DMS 273 (cell line): ENCODE data around the gene OR9Q1.

Source experiments
- DNase-seq: peaks from one replicate; lab custom pipeline; 2025; ENCODE audit not compliant: unreplicated experiment; lab: John Stamatoyannopoulos, UW

Gene OR9Q1

GRCh38 chr11:58227956-58228615 is 204.4 kb downstream of the OR9Q1 start:
- DNase-seq = no peak
